ENCODE measurements around the gene AMT. TPM values are rescaled to one million over a fixed set of nuclear protein-coding genes. Genes with fewer than 3 reads are reported as not detected.

Gene AMT
- total and polyA plus RNA-seq, 2 experiments from 2014 or later = 32.8 to 35.6 TPM

- H3K27me3 Mint-ChIP-seq (ENCODE audit: insufficient read depth, low read depth, poor library complexity) = peaks cover 12% of the 10 kb centered on the region
- peak overlapping the region; percentile 98; the same call in 2 of the 3 replicates for H3K4me3 Mint-ChIP-seq
- TF ChIP-seq CREB1 (CRISPR knock-in tag; IDR thresholded peaks at IDR 0.05; ENCODE audit: low read depth) = no peak
- TF ChIP-seq EZH2 (IDR thresholded peaks at IDR 0.05; ENCODE audit: low read depth, unreplicated experiment) = no peak
- TF ChIP-seq, protein P1, sequence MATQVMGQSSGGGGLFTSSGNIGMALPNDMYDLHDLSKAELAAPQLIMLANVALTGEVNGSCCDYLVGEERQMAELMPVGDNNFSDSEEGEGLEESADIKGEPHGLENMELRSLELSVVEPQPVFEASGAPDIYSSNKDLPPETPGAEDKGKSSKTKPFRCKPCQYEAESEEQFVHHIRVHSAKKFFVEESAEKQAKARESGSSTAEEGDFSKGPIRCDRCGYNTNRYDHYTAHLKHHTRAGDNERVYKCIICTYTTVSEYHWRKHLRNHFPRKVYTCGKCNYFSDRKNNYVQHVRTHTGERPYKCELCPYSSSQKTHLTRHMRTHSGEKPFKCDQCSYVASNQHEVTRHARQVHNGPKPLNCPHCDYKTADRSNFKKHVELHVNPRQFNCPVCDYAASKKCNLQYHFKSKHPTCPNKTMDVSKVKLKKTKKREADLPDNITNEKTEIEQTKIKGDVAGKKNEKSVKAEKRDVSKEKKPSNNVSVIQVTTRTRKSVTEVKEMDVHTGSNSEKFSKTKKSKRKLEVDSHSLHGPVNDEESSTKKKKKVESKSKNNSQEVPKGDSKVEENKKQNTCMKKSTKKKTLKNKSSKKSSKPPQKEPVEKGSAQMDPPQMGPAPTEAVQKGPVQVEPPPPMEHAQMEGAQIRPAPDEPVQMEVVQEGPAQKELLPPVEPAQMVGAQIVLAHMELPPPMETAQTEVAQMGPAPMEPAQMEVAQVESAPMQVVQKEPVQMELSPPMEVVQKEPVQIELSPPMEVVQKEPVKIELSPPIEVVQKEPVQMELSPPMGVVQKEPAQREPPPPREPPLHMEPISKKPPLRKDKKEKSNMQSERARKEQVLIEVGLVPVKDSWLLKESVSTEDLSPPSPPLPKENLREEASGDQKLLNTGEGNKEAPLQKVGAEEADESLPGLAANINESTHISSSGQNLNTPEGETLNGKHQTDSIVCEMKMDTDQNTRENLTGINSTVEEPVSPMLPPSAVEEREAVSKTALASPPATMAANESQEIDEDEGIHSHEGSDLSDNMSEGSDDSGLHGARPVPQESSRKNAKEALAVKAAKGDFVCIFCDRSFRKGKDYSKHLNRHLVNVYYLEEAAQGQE (IDR thresholded peaks at IDR 0.05; ENCODE audit: unreplicated experiment) = no peak
- TF ChIP-seq POLR2AphosphoS5 (IDR thresholded peaks at IDR 0.05; ENCODE audit: low read depth) = no peak
- no peak for TF ChIP-seq STAT1 (IDR thresholded peaks at IDR 0.05; ENCODE audit: unreplicated experiment)
- TF ChIP-seq JUNB (IDR thresholded peaks at IDR 0.05; ENCODE audit: unreplicated experiment) = no peak
- TF ChIP-seq, protein P2, sequence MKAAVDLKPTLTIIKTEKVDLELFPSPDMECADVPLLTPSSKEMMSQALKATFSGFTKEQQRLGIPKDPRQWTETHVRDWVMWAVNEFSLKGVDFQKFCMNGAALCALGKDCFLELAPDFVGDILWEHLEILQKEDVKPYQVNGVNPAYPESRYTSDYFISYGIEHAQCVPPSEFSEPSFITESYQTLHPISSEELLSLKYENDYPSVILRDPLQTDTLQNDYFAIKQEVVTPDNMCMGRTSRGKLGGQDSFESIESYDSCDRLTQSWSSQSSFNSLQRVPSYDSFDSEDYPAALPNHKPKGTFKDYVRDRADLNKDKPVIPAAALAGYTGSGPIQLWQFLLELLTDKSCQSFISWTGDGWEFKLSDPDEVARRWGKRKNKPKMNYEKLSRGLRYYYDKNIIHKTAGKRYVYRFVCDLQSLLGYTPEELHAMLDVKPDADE (IDR thresholded peaks at IDR 0.05) = no peak
- no peak for TF ChIP-seq ZNF462 (CRISPR knock-in tag; IDR thresholded peaks at IDR 0.05)
- TF ChIP-seq, protein P3, sequence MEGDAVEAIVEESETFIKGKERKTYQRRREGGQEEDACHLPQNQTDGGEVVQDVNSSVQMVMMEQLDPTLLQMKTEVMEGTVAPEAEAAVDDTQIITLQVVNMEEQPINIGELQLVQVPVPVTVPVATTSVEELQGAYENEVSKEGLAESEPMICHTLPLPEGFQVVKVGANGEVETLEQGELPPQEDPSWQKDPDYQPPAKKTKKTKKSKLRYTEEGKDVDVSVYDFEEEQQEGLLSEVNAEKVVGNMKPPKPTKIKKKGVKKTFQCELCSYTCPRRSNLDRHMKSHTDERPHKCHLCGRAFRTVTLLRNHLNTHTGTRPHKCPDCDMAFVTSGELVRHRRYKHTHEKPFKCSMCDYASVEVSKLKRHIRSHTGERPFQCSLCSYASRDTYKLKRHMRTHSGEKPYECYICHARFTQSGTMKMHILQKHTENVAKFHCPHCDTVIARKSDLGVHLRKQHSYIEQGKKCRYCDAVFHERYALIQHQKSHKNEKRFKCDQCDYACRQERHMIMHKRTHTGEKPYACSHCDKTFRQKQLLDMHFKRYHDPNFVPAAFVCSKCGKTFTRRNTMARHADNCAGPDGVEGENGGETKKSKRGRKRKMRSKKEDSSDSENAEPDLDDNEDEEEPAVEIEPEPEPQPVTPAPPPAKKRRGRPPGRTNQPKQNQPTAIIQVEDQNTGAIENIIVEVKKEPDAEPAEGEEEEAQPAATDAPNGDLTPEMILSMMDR (conservative IDR thresholded peaks at IDR 0.05; ENCODE audit: low read depth in 2 of 2) = no peak
- no peak for TF ChIP-seq ZNF114 (CRISPR knock-in tag; IDR thresholded peaks at IDR 0.05)
- no peak for TF ChIP-seq ZNF331 (CRISPR knock-in tag; IDR thresholded peaks at IDR 0.05; ENCODE audit: low read depth)
- TF ChIP-seq EZH2phosphoT487 (IDR thresholded peaks at IDR 0.05; ENCODE audit: unreplicated experiment) = no peak
- TF ChIP-seq NANOG (IDR thresholded peaks at IDR 0.05; ENCODE audit: borderline replicate concordance) = no peak
- H3K36me3 Mint-ChIP-seq (ENCODE audit: low read depth) = no peaks in the 10 kb centered on the region; the same call in 2 of the 3 replicates
- no peak overlapping the region for H3K4me3 ChIP-seq
- no peaks in the 10 kb centered on the region for H3K79me2 ChIP-seq (replicated peaks; ENCODE audit: insufficient read depth)
- ATAC-seq (no peak), DNase-seq (ENCODE audit: low spot score) (no peak)
- H3K27ac Mint-ChIP-seq = no peak overlapping the region
- H3K9me3 Mint-ChIP-seq = no peaks in the 10 kb centered on the region; the same call in 2 of the 3 replicates
- H3K4me2 ChIP-seq = no peak overlapping the region
- peaks cover 7% of the 10 kb centered on the region for H3K4me1 Mint-ChIP-seq
- no peaks in the 10 kb centered on the region for H3K4me1 ChIP-seq (ENCODE audit: insufficient read depth)
- peaks cover 4% of the 10 kb centered on the region for H3F3A ChIP-seq (replicated peaks; ENCODE audit: low read depth)
- no peaks in the 10 kb centered on the region for H4K20me1 ChIP-seq (replicated peaks; ENCODE audit: insufficient read depth)
- H3K36me3 ChIP-seq (ENCODE audit: insufficient read depth) = no peaks in the 10 kb centered on the region
- no peak overlapping the region for H2AFZ ChIP-seq
- H3K27me3 ChIP-seq (ENCODE audit: insufficient read depth) = no peaks in the 10 kb centered on the region
- H3K9me2 ChIP-seq (ENCODE audit: insufficient read depth) = no peaks in the 10 kb centered on the region
- no peak overlapping the region for H3K27ac ChIP-seq (ENCODE audit: low read depth)
These were observed 5.3 kb upstream of the AMT start for GRCh38 chr3:49427586-49427985.

Measured in GM23338 (cell line).